Neural cell (in vitro differentiated cells): ENCODE results near the gene ZMAT5. TPM values are rescaled to one million over a fixed set of nuclear protein-coding genes. Genes with fewer than 3 reads are reported as not detected.

Experiments used
- H2AFZ ChIP-seq: fragments of 200-600, 300-800 bp; sonication (generic), shearing (Covaris generic); 2 replicates; pipeline ENCODE4 v1.6.0; 2014; ENCODE audit warnings: low read depth, mild to moderate bottlenecking, antibody characterized with exemption, low read length, moderate library complexity
- H3F3A ChIP-seq: fragments of 200-600 bp; shearing (Covaris generic); 2 replicates; pipeline ENCODE4 v1.6.1; 2016; ENCODE audit warnings: mild to moderate bottlenecking, moderate library complexity, mixed read lengths, antibody characterized with exemption, low read length; ENCODE audit not compliant: insufficient read depth, poor library complexity, severe bottlenecking
- H3K27ac ChIP-seq: fragments of 200-600, 300-800 bp; sonication (generic), shearing (Covaris generic); 2 replicates; pipeline ENCODE4 v1.5.1; 2014; ENCODE audit warnings: mild to moderate bottlenecking, low read length, moderate library complexity
- H3K27me3 ChIP-seq: fragments of 300-800, 200-600 bp; sonication (generic), shearing (Covaris generic); 2 replicates; pipeline ENCODE4 v1.6.0; 2014; ENCODE audit warnings: mild to moderate bottlenecking, low read depth, low read length, moderate library complexity; ENCODE audit not compliant: insufficient read depth
- H3K36me3 ChIP-seq: fragments of 300-800, 200-600 bp; sonication (generic), shearing (Covaris generic); 2 replicates; pipeline ENCODE4 v1.5.1; 2014; ENCODE audit warnings: mild to moderate bottlenecking, antibody characterized with exemption, low read length, moderate library complexity; ENCODE audit not compliant: insufficient read depth
- H3K4me2 ChIP-seq: fragments of 300-800, 200-600 bp; sonication (generic), shearing (Covaris generic); 2 replicates; pipeline ENCODE4 v1.6.0; 2014; ENCODE audit warnings: mild to moderate bottlenecking, low read length
- H3K4me3 ChIP-seq: fragments of 300-800, 200-600 bp; sonication (generic), shearing (Covaris generic); 2 replicates; pipeline ENCODE4 v1.5.1; 2014; ENCODE audit warnings: mild to moderate bottlenecking, low read length, moderate library complexity
- H3K79me2 ChIP-seq: fragments of 200-600 bp; shearing (Covaris generic); replicated peaks from 2 replicates; pipeline ENCODE4 v1.6.0; 2014; ENCODE audit warnings: mild to moderate bottlenecking, low read length, moderate library complexity; ENCODE audit not compliant: insufficient read depth
- H3K9ac ChIP-seq: fragments of 300-800, 200-600 bp; sonication (generic), shearing (Covaris generic); 2 replicates; pipeline ENCODE4 v1.6.1; 2016; ENCODE audit warnings: mild to moderate bottlenecking, low read length, mixed read lengths
- H3K9me2 ChIP-seq: fragments of 200-600 bp; shearing (Covaris generic); 2 replicates; pipeline ENCODE4 v1.6.1; 2016; ENCODE audit warnings: mild to moderate bottlenecking, low read length, mixed read lengths; ENCODE audit not compliant: insufficient read depth
- H3K9me3 ChIP-seq: fragments of 200-600, 300-800 bp; sonication (generic), shearing (Covaris generic); 2 replicates; pipeline ENCODE4 v1.6.1; 2016; ENCODE audit warnings: mild to moderate bottlenecking, mixed run types, low read length, moderate library complexity, mixed read lengths
- H4K20me1 ChIP-seq: fragments of 200-600 bp; shearing (Covaris generic); 2 replicates; pipeline ENCODE4 v1.6.1; 2016; ENCODE audit warnings: mild to moderate bottlenecking, mixed run types; ENCODE audit not compliant: insufficient read depth
- CTCF ChIP-seq: fragments of 450-650 bp; IDR thresholded peaks from 2 replicates; pipeline ENCODE4 v1.5.1; 2014; ENCODE audit warnings: antibody characterized with exemption, mild to moderate bottlenecking, moderate library complexity; ENCODE audit not compliant: poor library complexity, severe bottlenecking
- EP300 ChIP-seq: fragments of 450-650 bp; conservative IDR thresholded peaks from 2 replicates; pipeline ENCODE4 v1.6.1; 2014; ENCODE audit warnings: antibody characterized with exemption, mild to moderate bottlenecking, moderate library complexity; ENCODE audit not compliant: poor library complexity, severe bottlenecking
- EZH2 ChIP-seq: fragments of 200-600, 300-800 bp; shearing (Covaris generic), sonication (generic); IDR thresholded peaks from 2 replicates; pipeline ENCODE4 v1.6.1; 2014; ENCODE audit warnings: antibody characterized with exemption, low read length, borderline replicate concordance, mild to moderate bottlenecking; ENCODE audit not compliant: insufficient read depth, poor library complexity, severe bottlenecking
- MXI1 ChIP-seq: fragments of 450-650 bp; conservative IDR thresholded peaks from 2 replicates; pipeline ENCODE4 v1.6.1; 2014; ENCODE audit warnings: antibody characterized with exemption, mild to moderate bottlenecking; ENCODE audit not compliant: poor library complexity, severe bottlenecking
- POLR2AphosphoS5 ChIP-seq: IDR thresholded peaks from 2 replicates; pipeline ENCODE4 v1.6.1; 2012
- RAD21 ChIP-seq: fragments of 450-650 bp; conservative IDR thresholded peaks from 2 replicates; pipeline ENCODE4 v1.6.1; 2014; ENCODE audit warnings: antibody characterized with exemption, mild to moderate bottlenecking, moderate library complexity
- REST ChIP-seq: IDR thresholded peaks from 2 replicates; pipeline ENCODE4 v1.6.1; 2012; ENCODE audit warnings: borderline replicate concordance
- SMC3 ChIP-seq: fragments of 450-650 bp; conservative IDR thresholded peaks from 2 replicates; pipeline ENCODE4 v1.6.1; 2014; ENCODE audit warnings: antibody characterized with exemption, mild to moderate bottlenecking, moderate library complexity; ENCODE audit not compliant: poor library complexity
- TAF1 ChIP-seq: IDR thresholded peaks from 2 replicates; pipeline ENCODE4 v1.6.1; 2012; ENCODE audit warnings: low read depth
- polyA plus RNA-seq: library from polyadenylated mRNA; depleted of rRNA; stranded (reverse); fragments of >200 nt; gene quantifications from 2 replicates; pipeline ENCODE4 v1.2.3, GENCODE V29; 2014

ZMAT5 gene
- polyA plus RNA-seq, 1 donor from 2014 or later = 54.9 TPM

GRCh38 chr22:29707471-29707870 lies 59.3 kb downstream of the ZMAT5 start:
- Histone ChIP-seq H2AFZ (no peak overlapping the region), H3K4me3 (no peak overlapping the region), H3K9me3 (no peaks in the 10 kb centered on the region), H4K20me1 (no peaks in the 10 kb centered on the region), H3K79me2 (no peaks in the 10 kb centered on the region), H3K4me2 (no peak overlapping the region), H3K9ac (no peak overlapping the region), H3K27ac (no peak overlapping the region), H3K9me2 (no peaks in the 10 kb centered on the region), H3F3A (no peaks in the 10 kb centered on the region), H3K36me3 (no peaks in the 10 kb centered on the region), H3K27me3 (no peaks in the 10 kb centered on the region)
- TF ChIP-seq RAD21 (no peak), POLR2AphosphoS5 (no peak), TAF1 (no peak), REST (no peak), EP300 (no peak), MXI1 (no peak), EZH2 (no peak), SMC3 (no peak), CTCF (no peak)

GRCh38 chr22:29707010-29707409 lies 59.8 kb downstream of the ZMAT5 start:
- no peak overlapping the region for H3K9ac ChIP-seq
- no peak for TF ChIP-seq REST
- TF ChIP-seq RAD21 = no peak
- TF ChIP-seq SMC3 = no peak
- TF ChIP-seq MXI1 = no peak
- TF ChIP-seq CTCF = no peak
- no peak for TF ChIP-seq EZH2
- no peak for TF ChIP-seq POLR2AphosphoS5
- no peak for TF ChIP-seq TAF1
- TF ChIP-seq EP300 = no peak
- H3F3A ChIP-seq = no peaks in the 10 kb centered on the region
- no peaks in the 10 kb centered on the region for H3K79me2 ChIP-seq
- H3K27me3 ChIP-seq = no peaks in the 10 kb centered on the region
- no peak overlapping the region for H3K27ac ChIP-seq
- H3K4me3 ChIP-seq = no peak overlapping the region
- H3K36me3 ChIP-seq = no peaks in the 10 kb centered on the region
- no peaks in the 10 kb centered on the region for H4K20me1 ChIP-seq
- no peak overlapping the region for H2AFZ ChIP-seq
- no peaks in the 10 kb centered on the region for H3K9me2 ChIP-seq
- H3K9me3 ChIP-seq = no peaks in the 10 kb centered on the region
- H3K4me2 ChIP-seq = no peak overlapping the region
